Measurements from ENCODE around the gene TNNI2.
"Not testable (repeated sequence)": the region's sequence is repeated elsewhere in the genome, so short reads cannot be mapped to it uniquely, and the experiment has no call there.

TNNI2 gene

GRCh38 chr11:1875851-1876301 lies 37.1 kb downstream of the TNNI2 start:
- DNase-seq: not testable (repeated sequence)

DNA sequence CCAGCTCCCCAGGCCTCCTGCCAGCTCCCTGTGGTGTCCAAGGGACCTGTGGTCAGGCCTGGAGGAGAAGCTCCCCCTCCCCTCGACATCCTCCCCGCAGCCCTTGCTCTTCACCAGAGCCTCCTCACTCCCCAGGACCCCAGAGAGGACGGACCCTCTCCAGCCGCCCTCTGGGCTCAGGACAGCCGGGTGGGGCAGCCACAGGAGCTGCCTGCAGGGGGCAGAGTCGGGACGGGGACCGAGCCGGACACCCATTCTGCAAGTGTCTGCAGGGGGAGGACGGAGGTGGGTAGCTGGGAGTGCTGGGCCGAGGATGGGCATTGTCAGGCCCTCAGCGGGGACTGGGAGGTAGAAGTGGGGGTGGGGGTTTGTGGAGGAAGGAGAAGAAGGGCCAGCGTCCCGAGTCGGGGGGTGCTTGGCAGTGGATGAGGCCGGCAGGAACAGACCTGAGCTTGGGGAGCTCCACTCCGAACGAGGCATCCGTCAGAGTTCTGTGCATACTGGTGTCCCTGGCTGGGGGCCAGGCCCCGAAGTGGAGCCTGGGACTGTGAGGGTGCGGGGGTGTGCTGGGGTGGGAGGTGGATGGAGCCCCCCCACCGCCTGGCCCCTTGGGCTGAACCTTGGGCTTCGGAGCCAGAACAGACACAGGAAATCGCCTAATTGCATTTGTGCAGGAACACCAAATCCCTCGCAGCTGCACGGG lies 37.7 kb downstream of the TNNI2 start:
- no peak for DNase-seq

DNA sequence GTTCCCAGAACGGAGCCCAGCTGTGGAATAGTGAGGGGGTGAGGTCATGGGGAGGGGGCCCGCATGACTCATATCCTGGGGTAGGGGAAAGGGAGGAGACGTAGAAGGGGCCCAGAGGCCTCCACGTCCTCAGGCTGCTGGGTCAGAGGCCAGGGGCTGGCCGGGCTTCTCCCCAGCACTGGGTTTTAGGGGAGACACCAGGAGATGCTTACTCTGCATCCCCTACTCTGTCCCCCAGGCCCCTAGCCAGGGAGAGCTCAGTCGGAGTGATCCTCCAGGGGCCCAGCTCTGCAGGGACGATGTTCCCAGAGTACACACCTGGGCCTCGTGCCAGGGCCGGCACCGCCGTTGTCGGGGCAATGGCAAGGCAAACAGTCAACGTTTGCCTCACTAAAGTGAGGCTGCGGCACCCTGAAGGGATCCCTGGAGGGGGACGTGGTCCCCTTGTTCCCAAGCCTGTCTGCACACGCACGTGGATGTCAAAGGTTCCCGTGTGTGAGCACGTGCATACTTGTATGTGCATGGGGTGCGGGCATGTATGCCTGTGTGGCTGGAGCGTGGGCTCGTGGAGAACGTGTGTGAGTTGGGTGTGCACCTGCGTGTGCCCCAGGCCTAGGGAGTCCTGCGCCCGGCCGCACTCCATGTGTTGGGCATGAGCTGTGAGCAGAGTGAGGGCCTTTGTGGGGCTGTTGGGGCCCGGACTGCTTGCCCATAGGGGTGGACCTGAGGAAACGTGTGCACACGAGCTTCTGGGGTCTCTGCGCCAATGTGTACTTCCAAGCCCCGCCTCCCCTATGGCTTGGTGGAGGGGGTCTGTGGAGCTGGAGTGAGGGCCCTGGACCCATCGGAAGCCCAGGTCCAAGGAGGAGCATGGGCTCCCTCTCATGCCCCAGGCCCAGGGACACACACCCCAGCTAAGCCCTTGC lies 38.7 kb downstream of the TNNI2 start:
- DNase-seq: no peak

DNA sequence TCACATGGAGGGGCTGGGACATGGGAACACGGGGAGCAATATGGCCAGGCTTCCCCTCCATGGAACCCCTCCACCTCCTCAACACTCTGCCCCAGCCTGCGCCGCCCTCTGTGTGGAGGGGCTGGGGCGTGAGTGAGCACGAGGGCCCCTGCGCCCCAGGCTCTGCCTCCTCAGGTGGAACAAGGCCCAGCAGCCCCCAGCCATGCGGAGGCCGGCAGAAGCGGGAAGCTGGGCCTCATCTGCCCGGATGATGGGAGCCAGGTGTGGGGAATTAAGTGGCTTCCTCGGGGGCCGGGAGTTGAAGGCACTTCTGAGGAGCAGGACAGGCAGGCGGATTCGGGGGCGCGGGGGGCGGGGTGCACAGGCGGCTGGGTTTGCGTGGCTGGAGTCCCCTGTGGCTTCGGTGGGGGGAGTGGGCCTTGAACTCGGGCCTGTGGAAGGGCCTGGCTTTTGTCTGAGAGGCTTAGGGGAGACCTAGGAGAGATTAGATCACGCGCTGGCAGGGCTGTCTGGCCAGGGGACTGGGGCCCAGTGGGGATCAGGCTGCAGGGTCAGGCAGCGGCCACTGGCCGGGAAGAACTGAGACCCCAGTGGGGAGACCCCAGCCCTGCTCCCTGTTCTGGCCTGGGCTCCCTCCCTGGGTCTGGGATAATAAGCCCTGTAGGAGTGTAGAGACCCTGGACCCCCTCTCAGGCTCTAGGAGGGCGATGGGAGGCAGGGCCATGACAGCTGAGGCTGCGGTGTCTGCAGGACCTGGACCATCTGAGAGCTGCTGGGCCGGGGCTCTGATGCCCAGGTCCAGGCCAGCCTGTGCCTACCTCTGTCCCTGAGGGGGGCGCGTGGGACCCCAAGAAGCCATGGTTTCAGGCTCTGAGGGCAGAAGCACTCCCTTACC lies 39.6 kb downstream of the TNNI2 start:
- no peak for DNase-seq

- DNase-seq: no peak
Measured at GRCh38 chr11:1879342-1879940, 40.7 kb downstream of the TNNI2 start.

- no peak for DNase-seq
Measured at GRCh38 chr11:1879941-1880720, 41.4 kb downstream of the TNNI2 start.

GRCh38 chr11:1880746-1881441 lies 42.1 kb downstream of the TNNI2 start:
- DNase-seq: no peak

- DNase-seq: no peak
Measured at GRCh38 chr11:1881442-1882264, 42.9 kb downstream of the TNNI2 start.

DNA sequence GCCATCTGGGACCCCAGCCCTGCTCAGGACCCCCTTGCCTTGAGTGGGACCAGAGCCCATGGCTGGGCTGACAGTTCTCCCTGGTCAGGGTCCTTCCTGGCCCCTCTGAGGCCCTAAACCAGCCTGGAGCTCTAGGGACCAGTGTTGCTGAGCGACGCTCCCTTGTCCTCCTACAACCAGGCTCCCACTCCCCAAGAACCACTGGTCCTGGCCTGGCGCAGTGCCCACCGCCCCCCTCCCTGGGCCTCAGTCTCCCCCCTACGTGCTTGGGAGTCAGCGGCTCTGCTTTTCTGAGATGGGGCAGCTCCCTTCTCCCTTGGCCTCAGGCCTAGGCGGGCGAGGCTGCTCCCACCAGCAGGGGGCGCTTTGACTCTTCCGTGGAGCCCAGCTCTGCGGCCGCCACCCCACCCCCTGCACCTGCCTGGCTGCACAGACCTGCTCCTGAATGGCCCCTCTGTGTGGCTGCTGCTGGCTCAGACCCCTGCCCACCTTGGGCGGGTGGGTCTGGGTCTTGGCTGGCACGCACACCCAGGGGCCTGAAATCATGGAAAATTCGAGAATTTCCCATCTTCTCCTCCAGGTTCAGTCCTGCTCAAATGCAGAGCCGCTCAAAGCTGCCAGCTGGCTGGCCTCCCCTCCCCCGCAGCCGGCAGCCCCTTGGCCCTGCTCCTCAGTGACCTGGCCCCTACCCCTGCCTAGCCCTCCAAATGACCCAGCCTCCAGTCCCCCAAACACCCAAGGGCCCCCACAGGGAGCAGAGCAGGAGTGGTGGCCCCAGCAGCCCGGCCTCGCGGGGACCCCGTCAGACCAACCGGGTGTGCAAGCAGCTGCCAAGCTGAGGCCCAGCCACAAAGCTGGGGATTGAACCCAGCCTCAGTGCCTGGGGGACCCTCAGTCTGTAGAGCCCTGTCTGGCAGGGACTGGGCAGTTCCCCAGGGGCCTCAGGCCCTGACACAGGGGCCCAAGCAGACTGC lies 43.8 kb downstream of the TNNI2 start:
- peak in 1 of 2 experiments; percentile 9 for DNase-seq

DNA sequence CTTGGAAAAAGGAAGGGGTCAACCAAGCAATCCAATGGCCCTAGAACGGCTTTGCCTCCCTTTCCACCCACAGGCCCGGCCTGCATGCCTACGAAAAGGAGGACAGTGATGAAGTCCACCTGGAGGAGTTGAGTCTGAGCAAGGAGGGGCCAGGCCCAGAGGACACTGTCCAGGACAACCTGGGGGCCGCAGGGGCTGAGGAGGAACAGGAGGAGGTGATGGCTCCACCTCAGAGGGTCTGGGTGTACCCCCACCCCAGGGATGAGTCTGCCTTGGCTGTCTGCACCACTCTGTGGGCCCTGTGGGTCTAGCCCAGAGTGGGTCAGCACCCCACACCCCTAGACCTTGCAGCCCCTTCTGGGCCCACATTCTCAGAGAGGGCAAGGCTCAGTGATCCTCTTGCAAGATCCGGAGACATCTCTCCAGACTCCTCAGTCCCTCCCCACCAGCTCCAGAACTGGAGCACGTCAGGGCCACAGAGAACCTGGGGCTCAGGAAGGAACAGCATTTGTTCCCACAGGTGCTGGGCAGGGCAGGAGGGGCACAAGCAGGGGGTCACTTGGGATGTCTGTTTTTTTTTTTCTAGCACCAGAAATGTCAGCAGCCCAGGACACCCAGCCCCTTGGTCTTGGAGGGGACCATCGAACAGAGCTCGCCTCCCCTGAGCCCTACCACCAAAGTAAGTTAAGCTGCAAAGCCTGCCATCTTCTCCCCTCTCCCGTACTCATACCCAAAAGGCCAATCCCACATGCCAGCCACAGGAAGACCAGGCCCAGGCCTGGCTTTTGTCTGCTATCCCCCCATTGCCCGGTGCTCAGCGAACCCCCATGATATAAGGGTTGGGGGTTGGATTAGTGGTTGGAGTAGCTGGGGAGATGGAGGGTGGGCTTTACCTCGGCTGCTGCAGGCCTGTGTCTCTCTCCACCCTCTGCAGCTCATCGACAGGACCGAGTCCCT lies 44.8 kb downstream of the TNNI2 start:
- DNase-seq: no peak

DNA sequence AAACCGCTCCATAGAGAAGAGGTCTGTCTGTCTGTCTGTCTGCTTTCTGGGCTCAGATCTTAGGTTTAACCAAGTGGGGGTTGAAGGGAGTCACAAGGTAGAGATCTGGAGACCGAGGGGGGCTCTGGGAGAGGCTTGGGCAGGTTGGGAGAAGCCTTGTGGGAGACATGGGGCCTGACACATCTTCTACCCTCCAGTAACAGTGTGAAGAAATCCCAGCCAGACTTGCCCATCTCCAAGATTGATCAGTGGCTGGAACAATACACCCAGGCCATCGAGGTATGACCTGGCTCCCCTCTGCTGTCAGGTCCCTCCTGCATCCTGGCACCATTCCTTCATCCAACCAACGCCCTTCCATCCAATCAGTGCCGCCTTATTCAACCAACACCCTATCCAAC lies 45.5 kb downstream of the TNNI2 start:
- no peak for DNase-seq

GRCh38 chr11:1886551-1886950 lies 47.8 kb downstream of the TNNI2 start:
- not testable (repeated sequence) for DNase-seq

GRCh38 chr11:1887451-1888346 lies 48.9 kb downstream of the TNNI2 start:
- DNase-seq: no peak

GRCh38 chr11:1888347-1888753 lies 49.6 kb downstream of the TNNI2 start:
- no peak for DNase-seq

- no peak for DNase-seq
Measured at GRCh38 chr11:1888811-1889210, 50.0 kb downstream of the TNNI2 start.

DNA sequence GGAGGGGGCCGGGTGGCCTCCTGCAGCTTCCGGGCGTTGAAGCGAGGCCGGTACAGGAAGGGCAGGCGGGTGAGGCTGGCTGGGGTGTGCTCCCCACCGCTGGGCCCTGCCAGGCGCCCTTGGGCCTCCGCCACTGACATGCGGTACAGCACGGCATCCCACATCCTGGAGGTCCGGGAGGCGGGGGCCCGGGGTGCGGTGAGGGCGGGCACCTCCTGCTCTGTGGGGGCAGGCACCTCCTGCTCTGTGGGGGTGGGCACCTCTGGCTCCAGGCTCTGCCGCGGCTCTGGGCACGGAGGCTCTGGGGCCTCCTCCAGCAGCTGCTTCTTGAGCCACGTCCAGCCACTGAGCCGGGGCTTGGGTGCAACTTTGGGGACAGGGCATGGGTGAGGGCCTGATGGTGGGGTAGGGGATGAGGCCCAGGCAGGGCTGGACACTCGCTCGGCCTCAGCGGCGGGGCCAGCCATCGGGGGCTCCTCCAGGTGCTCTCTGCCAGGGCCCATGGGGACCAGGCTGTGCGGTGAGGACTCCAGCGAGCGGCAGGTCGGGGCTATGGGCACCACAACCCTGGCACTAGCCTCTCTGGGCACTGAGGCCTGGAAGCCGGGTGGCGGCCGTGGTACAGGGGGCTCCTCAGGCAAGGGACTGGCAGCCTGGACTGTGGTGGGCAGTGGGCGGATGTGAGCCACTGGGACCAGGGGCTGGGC lies 50.6 kb downstream of the TNNI2 start:
- DNase-seq: no peak

Measured in NCI-H187 (cell line).